Measurements from ENCODE around the gene LDHAL6B.

DNA sequence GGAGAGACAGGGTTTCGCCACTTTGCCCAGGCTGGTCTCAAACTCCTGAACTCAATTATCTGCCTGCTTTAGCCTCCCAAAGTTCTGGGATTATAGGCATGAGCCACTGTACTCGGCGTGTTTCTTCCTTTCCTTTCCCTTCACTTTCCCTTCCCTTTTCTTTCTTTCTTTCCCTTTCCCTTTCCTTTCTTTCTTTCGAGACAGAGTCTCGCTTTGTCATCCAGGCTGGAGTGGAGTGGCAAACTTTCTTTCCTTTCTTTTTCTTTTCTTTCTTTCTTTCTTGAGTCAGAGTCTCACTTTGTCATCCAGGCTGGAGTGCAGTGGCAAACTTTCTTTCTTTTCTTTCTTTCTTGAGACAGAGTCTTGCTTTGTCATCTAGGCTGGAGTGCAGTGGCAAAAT is 17.4 kb upstream of the LDHAL6B start:
- TF ChIP-seq POLR2A (IDR thresholded peaks at IDR 0.05), result no peak
- TF ChIP-seq, protein P1, sequence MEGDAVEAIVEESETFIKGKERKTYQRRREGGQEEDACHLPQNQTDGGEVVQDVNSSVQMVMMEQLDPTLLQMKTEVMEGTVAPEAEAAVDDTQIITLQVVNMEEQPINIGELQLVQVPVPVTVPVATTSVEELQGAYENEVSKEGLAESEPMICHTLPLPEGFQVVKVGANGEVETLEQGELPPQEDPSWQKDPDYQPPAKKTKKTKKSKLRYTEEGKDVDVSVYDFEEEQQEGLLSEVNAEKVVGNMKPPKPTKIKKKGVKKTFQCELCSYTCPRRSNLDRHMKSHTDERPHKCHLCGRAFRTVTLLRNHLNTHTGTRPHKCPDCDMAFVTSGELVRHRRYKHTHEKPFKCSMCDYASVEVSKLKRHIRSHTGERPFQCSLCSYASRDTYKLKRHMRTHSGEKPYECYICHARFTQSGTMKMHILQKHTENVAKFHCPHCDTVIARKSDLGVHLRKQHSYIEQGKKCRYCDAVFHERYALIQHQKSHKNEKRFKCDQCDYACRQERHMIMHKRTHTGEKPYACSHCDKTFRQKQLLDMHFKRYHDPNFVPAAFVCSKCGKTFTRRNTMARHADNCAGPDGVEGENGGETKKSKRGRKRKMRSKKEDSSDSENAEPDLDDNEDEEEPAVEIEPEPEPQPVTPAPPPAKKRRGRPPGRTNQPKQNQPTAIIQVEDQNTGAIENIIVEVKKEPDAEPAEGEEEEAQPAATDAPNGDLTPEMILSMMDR (IDR thresholded peaks at IDR 0.05), result no peak
